A673 (cell line): ENCODE measurements around the gene TAX1BP3.

Source experiments
- CTCF ChIP-seq: fragments of 300-800, 200-600 bp; sonication (generic); conservative IDR thresholded peaks from 2 replicates; pipeline ENCODE4 v1.5.1; 2017; ENCODE audit warnings: low read depth, mild to moderate bottlenecking, antibody characterized with exemption, low read length, moderate library complexity, mixed read lengths
- EZH2 ChIP-seq: fragments of 200-600 bp; sonication (generic); IDR thresholded peaks from 2 replicates; pipeline ENCODE4 v1.6.1; 2017; ENCODE audit warnings: borderline replicate concordance, low read depth, mild to moderate bottlenecking, mixed read lengths, antibody characterized with exemption, low read length; ENCODE audit not compliant: poor library complexity, severe bottlenecking

GRCh38 chr17:3704931-3705717, 36.7 kb upstream of the TAX1BP3 start:
- TF ChIP-seq CTCF, result no peak
- no peak for TF ChIP-seq EZH2
